OCI-LY7 (cell line): ENCODE data around the gene CHD9. TPM values are rescaled to one million over a fixed set of nuclear protein-coding genes. Genes with fewer than 3 reads are reported as not detected.

ENCODE experiments used
- BruUV-seq: library from RNA; stranded (reverse); fragments of 400-500 nt; replicated peaks from 2 replicates; lab custom pipeline; 2021; lab: Mats Ljungman, UMichigan
- CTCF ChIA-PET: fragments of 300-600 bp; sonication (Branson Sonifier 250); formaldehyde crosslinking; loops from one replicate; lab custom pipeline; 2022; ENCODE audit warnings: antibody characterized with exemption; ENCODE audit not compliant: unreplicated experiment; lab: Charles Lee
- POLR2A ChIA-PET: fragments of 300-600 bp; sonication (Branson Sonifier 250); formaldehyde crosslinking; loops from one replicate; lab custom pipeline; 2022; ENCODE audit warnings: antibody characterized with exemption; lab: Charles Lee
- DNase-seq: peaks from one replicate; pipeline ENCODE4 v3.0.0-alpha.2; 2015; ENCODE audit warnings: low spot score
- H2AFZ ChIP-seq: fragments of 200-600 bp; sonication (generic), shearing (Covaris generic); 2 replicates; pipeline ENCODE4 v1.6.1; 2014; ENCODE audit warnings: mild to moderate bottlenecking, antibody characterized with exemption, low read length, moderate library complexity
- H3K27ac ChIP-seq: fragments of 200-600 bp; sonication (generic); 2 replicates; pipeline ENCODE4 v1.5.1; 2014; ENCODE audit warnings: mixed run types, low read depth, mild to moderate bottlenecking, moderate library complexity, low read length, inconsistent platforms; ENCODE audit not compliant: poor library complexity, severe bottlenecking
- H3K36me3 ChIP-seq: fragments of 200-600 bp; sonication (generic); 2 replicates; pipeline ENCODE4 v1.6.1; 2014; ENCODE audit warnings: mild to moderate bottlenecking, antibody characterized with exemption, low read length, moderate library complexity, mixed read lengths; ENCODE audit not compliant: insufficient read depth
- H3K4me1 ChIP-seq: fragments of 200-600 bp; sonication (generic); 2 replicates; pipeline ENCODE4 v1.5.1; 2014; ENCODE audit warnings: mild to moderate bottlenecking, low read length; ENCODE audit not compliant: insufficient read depth, poor library complexity, severe bottlenecking
- H3K4me2 ChIP-seq: fragments of 200-600 bp; sonication (generic); 2 replicates; pipeline ENCODE4 v1.6.1; 2014; ENCODE audit warnings: mild to moderate bottlenecking, low read length
- H3K4me3 ChIP-seq: fragments of 200-600 bp; sonication (generic); 2 replicates; pipeline ENCODE4 v1.5.1; 2014; ENCODE audit warnings: mild to moderate bottlenecking, low read depth, low read length; ENCODE audit not compliant: poor library complexity, severe bottlenecking
- H3K79me2 ChIP-seq: fragments of 200-600 bp; sonication (generic); 2 replicates; pipeline ENCODE4 v1.6.1; 2016; ENCODE audit warnings: low read depth, mild to moderate bottlenecking, low read length, moderate library complexity, mixed read lengths; ENCODE audit not compliant: insufficient read depth
- H3K9me2 ChIP-seq: fragments of 200-600 bp; sonication (generic); 2 replicates; pipeline ENCODE4 v1.6.1; 2016; ENCODE audit warnings: mild to moderate bottlenecking, low read length, mixed read lengths; ENCODE audit not compliant: insufficient read depth
- H3K9me3 ChIP-seq: fragments of 200-600 bp; sonication (generic); 2 replicates; pipeline ENCODE4 v1.6.1; 2014; ENCODE audit warnings: mild to moderate bottlenecking, mixed run types, low read length, mixed read lengths
- H4K20me1 ChIP-seq: fragments of 200-600 bp; sonication (generic); 2 replicates; pipeline ENCODE4 v1.6.1; 2014; ENCODE audit warnings: mild to moderate bottlenecking, antibody characterized with exemption, low read length, moderate library complexity, mixed read lengths; ENCODE audit not compliant: insufficient read depth
- EZH2phosphoT487 ChIP-seq: fragments of 200-600 bp; sonication (generic); IDR thresholded peaks from 2 replicates; pipeline ENCODE4 v1.6.1; 2018; ENCODE audit warnings: low read depth, borderline replicate concordance, mild to moderate bottlenecking, mixed run types, antibody characterized with exemption, low read length, moderate library complexity, mixed read lengths
- intact Hi-C: fragments of 100-400 bp; cut with micrococcal nuclease; formaldehyde crosslinking; loops from one replicate; pipeline ENCODE4 v1.10.0; 2022; ENCODE audit not compliant: unreplicated experiment
- total RNA-seq, 2 experiments: library from RNA; depleted of rRNA in 1 of 2; stranded (reverse); fragments of >200 nt in 1 of 2; shearing (Covaris generic) in 1 of 2; gene quantifications; 2 replicates each; pipeline ENCODE4 v1.2.3, GENCODE V29; 2014 to 2022
- TF ChIP-seq, protein P1 (sequence below): fragments of 200-600 bp; sonication (generic); conservative IDR thresholded peaks from 2 replicates; pipeline ENCODE4 v1.5.1; 2014; ENCODE audit warnings: mild to moderate bottlenecking, antibody characterized with exemption, low read length, moderate library complexity, mixed read lengths

Gene CHD9
- total RNA-seq, 2 experiments from 2014 or later, result 52.6 to 85.9 TPM

DNA sequence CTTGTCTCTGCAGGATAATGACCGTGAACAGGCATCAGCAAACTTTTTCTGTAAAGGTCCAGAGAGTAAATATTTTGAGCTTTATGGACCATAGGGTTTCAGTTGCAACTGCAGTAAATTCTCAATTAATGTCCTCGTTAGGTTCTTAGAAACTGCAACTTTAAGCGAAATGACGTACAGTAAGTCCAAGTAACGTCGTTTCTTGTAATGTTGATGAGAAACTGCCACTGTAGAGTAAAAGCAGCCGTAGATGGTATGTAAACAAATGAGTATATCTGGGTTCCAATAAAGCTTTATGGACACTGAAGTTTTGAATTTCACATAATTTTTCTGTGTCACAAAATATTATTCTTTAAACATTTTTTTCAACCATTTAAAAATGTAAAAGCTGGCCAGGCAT is 4.9 kb downstream of the CHD9 start:
- ChIA-PET CTCF (interaction anchor here (0.6 kb wide), 1 partner anchor 31 kb away, joined by 3 read pairs; no protein-coding TSS in a partner anchor), POLR2A (interaction anchor here (0.6 to 5.0 kb wide), 9 partner anchors 9 to 169 kb away, joined by 3 to 31 read pairs (median 4); no protein-coding TSS in a partner anchor)
- Histone ChIP-seq H3K4me2 (peak overlapping the region; percentile 89), H4K20me1 (no peaks in the 10 kb centered on the region), H3K9me3 (no peaks in the 10 kb centered on the region), H3K36me3 (no peaks in the 10 kb centered on the region), H3K27ac (peak overlapping the region; percentile 92), H3K4me1 (peaks cover 87% of the 10 kb centered on the region), H3K9me2 (no peaks in the 10 kb centered on the region), H3K79me2 (peaks cover 89% of the 10 kb centered on the region), H3K4me3 (no peak overlapping the region), H2AFZ (no peak overlapping the region)
- TF ChIP-seq, protein P1, sequence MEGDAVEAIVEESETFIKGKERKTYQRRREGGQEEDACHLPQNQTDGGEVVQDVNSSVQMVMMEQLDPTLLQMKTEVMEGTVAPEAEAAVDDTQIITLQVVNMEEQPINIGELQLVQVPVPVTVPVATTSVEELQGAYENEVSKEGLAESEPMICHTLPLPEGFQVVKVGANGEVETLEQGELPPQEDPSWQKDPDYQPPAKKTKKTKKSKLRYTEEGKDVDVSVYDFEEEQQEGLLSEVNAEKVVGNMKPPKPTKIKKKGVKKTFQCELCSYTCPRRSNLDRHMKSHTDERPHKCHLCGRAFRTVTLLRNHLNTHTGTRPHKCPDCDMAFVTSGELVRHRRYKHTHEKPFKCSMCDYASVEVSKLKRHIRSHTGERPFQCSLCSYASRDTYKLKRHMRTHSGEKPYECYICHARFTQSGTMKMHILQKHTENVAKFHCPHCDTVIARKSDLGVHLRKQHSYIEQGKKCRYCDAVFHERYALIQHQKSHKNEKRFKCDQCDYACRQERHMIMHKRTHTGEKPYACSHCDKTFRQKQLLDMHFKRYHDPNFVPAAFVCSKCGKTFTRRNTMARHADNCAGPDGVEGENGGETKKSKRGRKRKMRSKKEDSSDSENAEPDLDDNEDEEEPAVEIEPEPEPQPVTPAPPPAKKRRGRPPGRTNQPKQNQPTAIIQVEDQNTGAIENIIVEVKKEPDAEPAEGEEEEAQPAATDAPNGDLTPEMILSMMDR, result no peak
- TF ChIP-seq EZH2phosphoT487, result no peak
- intact Hi-C loops, result loop anchor here (5.0 to 10.0 kb wide), 2 partner anchors 443 to 1865 kb away; partner anchors contain the start of gene AKTIP
- DNase-seq, result no peak
- BruUV-seq, result no TSS peak

DNA sequence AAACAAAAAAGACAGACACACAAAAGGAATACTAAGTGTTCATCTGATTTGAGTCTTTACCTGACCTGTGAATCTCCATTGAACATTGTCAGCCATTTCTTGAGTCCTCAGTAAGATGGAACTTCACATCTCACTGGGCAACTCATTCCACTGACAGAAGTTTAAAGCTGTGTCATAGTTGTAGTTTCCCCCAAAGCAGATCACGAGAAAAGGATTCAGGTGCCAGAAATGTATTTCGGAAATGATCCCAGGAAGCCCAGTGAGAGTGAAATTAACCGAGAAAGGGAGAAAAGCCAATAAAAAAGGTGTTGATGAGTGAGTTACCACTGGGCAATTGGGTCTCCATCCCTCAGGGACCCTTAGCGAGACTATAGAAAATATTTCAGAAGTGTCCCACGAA is 6.5 kb downstream of the CHD9 start:
- DNase-seq, result no peak
- Histone ChIP-seq H3K4me2 (peak overlapping the region; percentile 89), H3K4me1 (peaks cover 100% of the 10 kb centered on the region), H3K9me2 (no peaks in the 10 kb centered on the region), H3K36me3 (peaks cover 7% of the 10 kb centered on the region; the same call in 1 of the 2 replicates), H3K4me3 (peak overlapping the region; percentile 53), H3K9me3 (no peaks in the 10 kb centered on the region), H3K27ac (peak overlapping the region; percentile 92), H3K79me2 (peaks cover 94% of the 10 kb centered on the region), H2AFZ (no peak overlapping the region), H4K20me1 (no peaks in the 10 kb centered on the region)
- CTCF ChIA-PET, result no interaction called here
- intact Hi-C loops, result loop anchor here (1.0 to 10.0 kb wide), 2 partner anchors 38 to 1864 kb away; no protein-coding TSS in a partner anchor
- no TSS peak for BruUV-seq
- POLR2A ChIA-PET, result interaction anchor here (0.6 to 2.5 kb wide), 8 partner anchors 11 to 516 kb away, joined by 3 to 18 read pairs (median 4); no protein-coding TSS in a partner anchor
- TF ChIP-seq, protein P1, result no peak

DNA sequence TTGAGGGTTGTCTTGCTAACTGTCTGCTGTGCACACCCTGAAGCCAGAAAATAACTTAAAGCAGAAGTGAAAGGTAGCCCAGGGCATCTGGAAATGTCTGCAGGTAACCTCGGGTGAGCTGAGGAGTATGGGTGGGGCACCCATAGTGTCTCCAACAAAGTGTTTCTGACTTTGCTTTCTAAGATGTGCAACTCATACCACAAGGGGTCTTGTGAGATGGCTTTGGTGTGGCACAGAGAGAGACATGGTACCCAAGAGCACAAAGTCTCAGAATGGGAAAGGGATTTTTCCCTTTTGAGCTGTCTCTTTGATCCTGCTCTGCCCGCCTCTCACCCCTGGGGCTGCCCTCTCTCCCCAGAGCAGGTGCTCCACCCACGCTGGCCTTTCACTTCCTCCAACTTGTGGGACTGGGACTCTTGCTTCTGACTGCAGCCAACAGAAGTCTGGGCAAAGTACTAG is 6.9 kb downstream of the CHD9 start:
- H3K9me3 ChIP-seq, result no peaks in the 10 kb centered on the region
- BruUV-seq, result no TSS peak
- DNase-seq, result peak; percentile 87
- no peaks in the 10 kb centered on the region for H3K9me2 ChIP-seq
- peaks cover 11% of the 10 kb centered on the region; the same call in 1 of the 2 replicates for H3K36me3 ChIP-seq
- TF ChIP-seq EZH2phosphoT487, result no peak
- TF ChIP-seq, protein P1, result peak; percentile 44
- H3K4me3 ChIP-seq, result peak overlapping the region; percentile 53
- ChIA-PET CTCF (no interaction called here), POLR2A (interaction anchor here (0.6 to 2.5 kb wide), 6 partner anchors 9 to 76 kb away, joined by 3 to 18 read pairs (median 3); no protein-coding TSS in a partner anchor)
- H2AFZ ChIP-seq, result no peak overlapping the region
- no peaks in the 10 kb centered on the region for H4K20me1 ChIP-seq
- intact Hi-C loops, result loop anchor here (1.0 to 10.0 kb wide), 2 partner anchors 38 to 1863 kb away; no protein-coding TSS in a partner anchor
- H3K79me2 ChIP-seq, result peaks cover 94% of the 10 kb centered on the region
- H3K4me2 ChIP-seq, result peak overlapping the region; percentile 89
- H3K27ac ChIP-seq, result peak overlapping the region; percentile 92
- peaks cover 100% of the 10 kb centered on the region for H3K4me1 ChIP-seq
